ENCODE results near the gene DAND5. TPM values are rescaled to one million over a fixed set of nuclear protein-coding genes. Genes with fewer than 3 reads are reported as not detected.

The DAND5 gene
- total RNA-seq, 1 donor, result not detected

- TF ChIP-seq CTCF (IDR thresholded peaks at IDR 0.05; ENCODE audit: extremely low read depth, low read depth, low read length), result no peak
- H3K4me3 ChIP-seq (ENCODE audit: insufficient read depth, low read length), result peak overlapping the region; percentile 25
- peak overlapping the region; percentile 92 for H3K4me2 ChIP-seq (ENCODE audit: insufficient read depth, low read length)
- no peak overlapping the region for H2AFZ ChIP-seq (ENCODE audit: low read length)
- peaks cover 33% of the 10 kb centered on the region for H4K20me1 ChIP-seq (ENCODE audit: insufficient read depth, low read length)
- H3K79me2 ChIP-seq (ENCODE audit: insufficient read depth, low read length), result peaks cover 73% of the 10 kb centered on the region
- H3K27ac ChIP-seq (ENCODE audit: low read depth, low read length), result no peak overlapping the region
- H3K9me3 ChIP-seq (ENCODE audit: low read depth, low read length), result no peaks in the 10 kb centered on the region
- H3K27me3 ChIP-seq (ENCODE audit: insufficient read depth, low read length), result no peaks in the 10 kb centered on the region
- peaks cover 11% of the 10 kb centered on the region for H3K36me3 ChIP-seq (ENCODE audit: insufficient read depth, low read length)
- peak; percentile 91 for DNase-seq (ENCODE audit: insufficient read length, low spot score, missing footprints)
- peaks cover 16% of the 10 kb centered on the region for H3K4me1 ChIP-seq (ENCODE audit: insufficient read depth, low read length)
Observed at GRCh38 chr19:12997967-12998940, 28.9 kb downstream of the DAND5 start.

- peak overlapping the region; percentile 18 for H3K4me2 ChIP-seq (ENCODE audit: insufficient read depth, low read length)
Observed at GRCh38 chr19:13001166-13001501, 31.8 kb downstream of the DAND5 start.

GRCh38 chr19:13001502-13002165, 32.3 kb downstream of the DAND5 start:
- Histone ChIP-seq H3K4me2 (ENCODE audit: insufficient read depth, low read length) (peak overlapping the region; percentile 18), H4K20me1 (ENCODE audit: insufficient read depth, low read length) (peaks cover 59% of the 10 kb centered on the region)

More at GRCh38 chr19:13001166-13001501, 31.8 kb downstream of the DAND5 start:
- H2AFZ ChIP-seq (ENCODE audit: low read length), result no peak overlapping the region
- H3K79me2 ChIP-seq (ENCODE audit: insufficient read depth, low read length), result peaks cover 97% of the 10 kb centered on the region
- no peaks in the 10 kb centered on the region for H3K9me3 ChIP-seq (ENCODE audit: low read depth, low read length)
- H3K27me3 ChIP-seq (ENCODE audit: insufficient read depth, low read length), result no peaks in the 10 kb centered on the region
- H3K4me3 ChIP-seq (ENCODE audit: insufficient read depth, low read length), result no peak overlapping the region
- H3K36me3 ChIP-seq (ENCODE audit: insufficient read depth, low read length), result peaks cover 12% of the 10 kb centered on the region
- no peak for DNase-seq (ENCODE audit: insufficient read length, low spot score, missing footprints)
- TF ChIP-seq CTCF (IDR thresholded peaks at IDR 0.05; ENCODE audit: extremely low read depth, low read depth, low read length), result no peak
- H4K20me1 ChIP-seq (ENCODE audit: insufficient read depth, low read length), result peaks cover 54% of the 10 kb centered on the region
- no peak overlapping the region for H3K27ac ChIP-seq (ENCODE audit: low read depth, low read length)
- H3K4me1 ChIP-seq (ENCODE audit: insufficient read depth, low read length), result peaks cover 11% of the 10 kb centered on the region

More at GRCh38 chr19:13001502-13002165, 32.3 kb downstream of the DAND5 start:
- TF ChIP-seq CTCF (IDR thresholded peaks at IDR 0.05; ENCODE audit: extremely low read depth, low read depth, low read length), result no peak
- peak; percentile 94 for DNase-seq (ENCODE audit: insufficient read length, low spot score, missing footprints)
- peak overlapping the region; percentile 53 for H3K27ac ChIP-seq (ENCODE audit: low read depth, low read length)
- H3K9me3 ChIP-seq (ENCODE audit: low read depth, low read length), result no peaks in the 10 kb centered on the region
- peaks cover 97% of the 10 kb centered on the region for H3K79me2 ChIP-seq (ENCODE audit: insufficient read depth, low read length)
- H2AFZ ChIP-seq (ENCODE audit: low read length), result no peak overlapping the region
- no peaks in the 10 kb centered on the region for H3K27me3 ChIP-seq (ENCODE audit: insufficient read depth, low read length)
- peak overlapping the region; percentile 57 for H3K4me3 ChIP-seq (ENCODE audit: insufficient read depth, low read length)
- H3K36me3 ChIP-seq (ENCODE audit: insufficient read depth, low read length), result peaks cover 12% of the 10 kb centered on the region
- H3K4me1 ChIP-seq (ENCODE audit: insufficient read depth, low read length), result peaks cover 11% of the 10 kb centered on the region

All from osteoblast (primary cell).